Epithelial cell of esophagus (primary cell): Measurements from ENCODE around the gene PAXX.
"Not testable (repeated sequence)": the region's sequence is repeated elsewhere in the genome, so short reads cannot be mapped to it uniquely, and the experiment has no call there.

Source experiments
- DNase-seq: peaks from one replicate; pipeline ENCODE4 v3.0.0; 2010; ENCODE audit warnings: low read depth
- H3K4me3 ChIP-seq: 2 replicates; pipeline ENCODE4 v1.5.1; 2011; ENCODE audit warnings: mild to moderate bottlenecking, low read length, control low read depth
- CTCF ChIP-seq: IDR thresholded peaks from 2 replicates; pipeline ENCODE4 v1.5.1; 2011; ENCODE audit warnings: low read depth, mild to moderate bottlenecking, low read length, control low read depth, inconsistent platforms; ENCODE audit not compliant: insufficient read depth; ENCODE audit errors: missing control alignments

PAXX gene

DNA sequence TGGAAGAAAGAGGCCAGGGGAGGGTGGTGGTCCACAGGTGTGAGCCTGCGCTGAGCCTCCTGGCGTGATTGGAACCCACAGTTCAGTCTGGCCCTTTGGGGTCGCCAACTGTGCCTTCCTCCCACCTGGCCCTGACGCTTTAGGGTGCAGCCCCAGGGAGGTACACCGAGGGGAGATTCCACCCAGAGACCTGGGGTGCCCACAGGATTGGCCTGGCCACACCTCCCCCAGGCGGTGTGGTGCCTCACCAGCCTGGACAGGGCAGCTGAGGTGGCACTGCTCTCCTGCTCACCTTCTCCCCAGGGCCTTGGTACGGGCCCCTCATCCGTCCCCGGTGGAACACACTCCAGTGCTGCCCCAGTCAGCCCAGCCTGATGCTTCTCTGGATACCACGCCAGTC is 5.1 kb downstream of the PAXX start:
- H3K4me3 ChIP-seq = no peak overlapping the region
- no peak for TF ChIP-seq CTCF
- DNase-seq = no peak

DNA sequence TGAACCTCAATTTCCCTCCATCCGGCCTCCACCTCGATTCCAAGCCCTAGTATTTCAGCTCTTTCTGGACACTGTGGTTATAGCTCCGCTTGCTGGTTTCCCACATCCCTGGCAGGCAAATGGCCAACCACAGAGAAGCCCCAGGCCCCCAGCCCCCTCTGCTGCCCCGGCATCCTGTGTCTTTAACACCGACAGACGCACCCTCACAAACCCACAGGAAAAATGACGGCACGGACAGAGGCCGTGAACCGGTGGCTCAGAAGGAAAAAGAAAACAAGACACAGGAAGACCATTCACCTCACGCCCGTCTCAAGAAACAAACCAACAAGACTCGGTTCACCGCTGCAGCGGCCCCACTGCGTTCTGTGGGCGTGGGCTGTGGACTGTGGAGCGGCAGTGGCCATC is 5.6 kb downstream of the PAXX start:
- no peak for TF ChIP-seq CTCF
- H3K4me3 ChIP-seq = no peak overlapping the region
- DNase-seq = no peak

- no peak overlapping the region for H3K4me3 ChIP-seq
- no peak for TF ChIP-seq CTCF
- DNase-seq = peak; percentile 59
Observed at GRCh38 chr9:137000177-137000930, 8.1 kb downstream of the PAXX start.

DNA sequence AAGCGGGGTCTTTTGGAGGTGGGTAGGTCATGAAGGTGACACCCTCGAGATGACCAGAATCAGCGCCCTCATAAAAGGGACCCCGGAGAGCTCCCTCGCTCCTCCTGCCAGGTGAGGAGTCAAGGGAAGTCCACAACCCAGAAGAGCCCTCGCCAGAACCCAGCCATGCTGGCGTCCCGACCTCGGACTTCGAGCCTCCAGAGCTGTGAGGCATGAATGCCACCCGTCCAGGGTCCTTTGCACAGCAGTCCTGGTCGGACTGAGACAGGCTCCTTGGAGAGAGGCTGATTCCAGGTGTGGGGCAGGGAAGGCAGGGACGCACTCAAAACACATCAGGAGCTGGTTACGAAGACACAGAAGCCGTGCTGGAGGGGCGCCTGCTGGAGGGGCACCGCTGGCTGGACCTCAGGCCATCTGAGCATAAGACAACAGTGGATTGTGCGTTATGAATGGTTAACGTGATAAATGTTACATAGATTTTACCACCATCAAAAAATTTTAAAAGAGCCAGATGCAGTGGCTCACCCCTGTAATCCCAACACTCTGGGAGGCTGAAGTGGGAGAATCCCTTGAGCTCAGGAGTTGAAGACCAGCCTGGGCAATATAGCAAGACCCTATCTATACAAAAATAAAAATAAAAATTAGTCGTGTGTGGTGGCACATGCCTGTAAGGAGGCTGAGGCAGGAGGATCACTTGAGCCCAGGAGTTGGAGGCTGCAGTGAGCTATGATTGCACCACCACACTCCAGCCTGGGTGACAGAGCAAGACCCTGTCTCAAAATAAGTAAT is 9.8 kb downstream of the PAXX start:
- DNase-seq = no peak
- no peak for TF ChIP-seq CTCF
- H3K4me3 ChIP-seq = no peak overlapping the region

DNA sequence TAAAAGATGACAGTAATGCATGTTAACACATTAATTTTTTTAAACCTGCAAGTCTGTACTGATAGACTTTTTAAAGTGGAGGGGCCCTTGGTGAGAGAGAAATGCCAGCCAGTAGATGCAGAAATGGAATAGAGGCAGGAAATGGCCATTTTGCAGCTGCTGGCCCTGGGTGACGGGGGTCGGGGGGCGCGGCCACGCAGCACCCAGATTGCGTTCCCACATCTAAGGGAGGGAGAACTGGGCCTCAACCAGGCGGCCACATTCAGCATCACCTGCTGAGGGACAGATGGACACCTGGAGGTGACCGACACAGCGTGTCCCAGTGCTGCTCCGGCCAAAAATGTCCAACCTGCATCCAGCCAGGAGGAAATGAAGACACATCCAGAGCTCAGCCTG is 10.4 kb downstream of the PAXX start:
- no peak for DNase-seq
- no peak for TF ChIP-seq CTCF
- H3K4me3 ChIP-seq = no peak overlapping the region

DNA sequence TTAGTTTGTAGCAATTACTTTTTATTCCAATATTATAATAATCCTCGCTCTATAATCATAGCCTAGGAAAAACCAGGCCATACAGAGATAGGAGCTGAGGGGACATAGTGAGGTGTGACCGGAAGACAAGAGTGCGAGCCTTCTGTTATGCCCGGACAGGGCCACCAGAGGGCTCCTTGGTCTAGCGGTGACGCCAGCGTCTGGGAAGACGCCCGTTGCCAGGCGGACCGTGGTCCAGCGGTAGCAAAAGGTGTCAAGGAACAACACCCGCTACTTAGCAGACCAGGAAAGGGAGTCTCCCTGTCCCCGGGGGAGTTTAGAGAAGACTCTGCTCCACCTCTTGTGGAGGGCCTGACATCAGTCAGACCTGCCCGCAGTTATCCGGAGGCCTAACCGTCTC is 12.1 kb downstream of the PAXX start:
- not testable (repeated sequence) for H3K4me3 ChIP-seq, DNase-seq
- peak; percentile 29 for TF ChIP-seq CTCF
